Inferior parietal cortex (tissue), 1 donor: ENCODE measurements around the gene OSCP1.
A peak's percentile ranks its signal among the peaks of the same experiment; 100 is the strongest.

Source experiments
- DNase-seq: peaks from one replicate; pipeline ENCODE4 v3.0.0-alpha.2; 2016; ENCODE audit errors: extremely low spot score

OSCP1 gene

DNA sequence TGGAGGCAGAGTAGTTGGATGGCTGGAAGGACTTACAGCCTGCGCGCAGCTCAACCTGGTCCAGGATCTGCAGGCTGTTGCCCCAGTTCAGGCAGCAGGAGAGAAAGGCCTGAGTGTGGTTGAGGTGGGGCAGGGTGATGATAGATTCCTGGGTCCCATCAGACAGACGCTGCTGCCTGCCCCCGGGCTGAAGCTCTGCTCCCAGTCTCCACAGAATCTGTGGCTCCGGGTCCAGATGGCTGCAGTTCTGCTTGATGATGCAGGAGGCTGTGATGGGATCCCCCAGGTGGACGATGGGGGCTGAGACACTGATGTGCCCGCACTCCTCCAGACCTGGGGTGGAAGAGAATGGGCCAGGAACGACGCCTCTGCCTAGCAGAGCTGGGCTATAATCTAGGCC, 25.1 kb upstream of the OSCP1 start:
- no peak for DNase-seq

DNA sequence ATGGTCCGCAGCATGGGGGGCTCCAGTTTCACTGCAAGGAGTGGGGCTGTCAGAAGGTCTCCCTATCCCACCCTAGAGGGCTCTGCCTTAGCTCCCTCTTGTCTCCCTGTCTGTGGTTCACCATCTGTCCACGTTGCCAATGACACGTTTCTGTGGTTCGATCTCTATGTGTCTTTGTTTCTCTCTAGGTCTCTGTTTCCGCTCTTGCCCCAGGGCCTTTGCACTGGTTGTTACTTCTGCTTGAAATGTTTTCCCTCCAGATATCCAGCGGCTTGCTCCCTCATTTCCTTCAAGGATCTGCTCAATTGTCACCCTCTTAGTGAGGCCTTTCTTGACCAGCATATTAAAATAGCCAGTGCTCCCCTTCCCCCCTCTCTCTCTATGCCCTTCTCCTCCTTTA, 22.4 kb upstream of the OSCP1 start:
- DNase-seq = no peak

DNA sequence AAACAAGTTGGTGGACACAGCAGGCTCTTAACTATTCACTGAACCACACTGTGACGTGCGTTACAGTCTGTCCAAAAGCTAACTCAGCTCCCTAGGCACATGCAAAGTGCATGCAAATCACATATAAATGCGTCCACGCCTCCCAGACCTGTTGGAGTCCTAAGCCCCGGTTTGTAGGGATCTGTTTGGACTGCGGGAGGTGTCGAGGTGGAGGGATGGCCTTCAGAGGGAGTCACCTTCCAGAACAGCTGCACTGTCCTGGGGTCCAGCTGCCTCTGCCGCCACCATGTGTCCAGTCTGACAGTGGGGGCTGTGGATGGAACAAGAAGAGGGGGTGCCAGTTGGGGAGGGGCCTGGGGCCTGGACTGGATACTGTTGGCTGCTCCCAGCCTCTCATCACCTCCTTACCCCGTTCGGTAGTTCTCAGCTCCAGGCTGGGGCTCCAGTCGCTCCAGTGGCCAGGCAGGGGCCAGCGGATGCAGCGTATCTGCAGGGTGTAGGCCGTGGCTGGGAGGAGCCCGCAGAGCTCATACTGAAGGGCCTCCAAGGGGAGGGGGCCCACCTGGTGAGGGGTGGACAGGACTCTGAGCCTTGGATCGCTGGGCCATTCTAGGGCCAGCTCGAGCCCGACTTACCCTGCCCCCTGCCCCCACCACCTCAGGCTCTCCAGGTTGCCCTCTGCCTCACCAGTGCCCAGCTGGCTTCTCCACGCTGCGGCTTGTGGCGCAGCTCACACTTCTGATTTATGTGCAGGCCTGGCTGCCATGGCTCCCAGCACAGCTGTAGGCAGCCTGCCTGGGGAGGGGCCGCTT, 21.8 kb upstream of the OSCP1 start:
- no peak for DNase-seq

DNA sequence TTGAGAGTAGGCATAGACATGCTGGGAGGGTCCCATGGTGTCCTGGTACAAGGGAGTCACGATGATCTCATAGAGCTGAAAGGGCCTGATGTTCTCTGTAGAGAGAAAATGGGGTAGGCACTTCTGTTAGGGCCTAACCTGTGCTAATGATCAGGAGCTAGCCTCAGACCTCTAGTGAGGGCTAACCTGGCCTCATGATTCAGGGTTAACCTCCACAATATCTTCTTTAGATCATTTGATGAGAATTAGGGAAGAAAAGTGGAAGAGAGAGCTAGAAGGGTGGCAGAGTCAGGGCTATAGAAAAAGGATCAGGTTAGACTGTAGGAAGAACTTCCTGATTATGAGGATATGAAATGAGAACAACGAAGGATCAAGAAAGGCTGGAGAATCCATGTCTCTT, 18.9 kb upstream of the OSCP1 start:
- no peak for DNase-seq

DNA sequence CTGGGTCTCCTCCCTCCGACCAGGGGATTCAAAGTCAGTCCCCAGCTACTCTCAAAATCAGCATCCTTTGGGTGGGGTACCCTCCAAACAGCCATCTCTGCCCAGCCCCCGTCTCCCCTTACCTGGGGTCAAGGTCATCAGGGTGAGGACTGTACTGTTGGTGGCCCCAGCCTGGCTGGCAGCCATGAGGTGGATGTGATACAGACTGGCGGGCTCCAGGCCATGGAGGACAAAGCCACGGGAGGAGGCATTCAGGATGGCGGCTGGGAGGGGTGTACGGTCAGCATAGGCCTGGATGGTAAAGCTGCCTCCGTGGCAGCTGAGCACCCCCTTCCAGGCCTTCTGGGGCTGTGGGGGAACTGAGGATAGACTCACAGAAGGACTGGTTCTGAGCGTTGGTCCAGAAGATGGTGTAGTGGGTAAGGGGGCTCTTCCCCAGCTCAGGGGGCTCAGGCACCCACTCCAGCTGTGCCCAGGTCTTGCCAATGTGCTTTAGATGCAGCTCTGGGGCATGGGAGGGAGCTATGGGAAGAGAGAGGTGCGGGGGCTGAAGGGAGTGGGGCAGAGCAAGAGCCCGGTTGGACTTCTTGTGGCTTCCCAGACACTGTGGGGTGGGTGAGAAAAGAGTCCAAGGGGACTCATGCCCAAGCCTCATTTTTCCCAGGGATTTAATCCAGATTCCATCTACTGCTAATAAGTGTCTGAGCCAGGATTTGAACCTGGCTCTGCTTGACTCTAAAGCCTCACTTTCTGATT, 17.6 kb upstream of the OSCP1 start:
- DNase-seq = no peak

DNA sequence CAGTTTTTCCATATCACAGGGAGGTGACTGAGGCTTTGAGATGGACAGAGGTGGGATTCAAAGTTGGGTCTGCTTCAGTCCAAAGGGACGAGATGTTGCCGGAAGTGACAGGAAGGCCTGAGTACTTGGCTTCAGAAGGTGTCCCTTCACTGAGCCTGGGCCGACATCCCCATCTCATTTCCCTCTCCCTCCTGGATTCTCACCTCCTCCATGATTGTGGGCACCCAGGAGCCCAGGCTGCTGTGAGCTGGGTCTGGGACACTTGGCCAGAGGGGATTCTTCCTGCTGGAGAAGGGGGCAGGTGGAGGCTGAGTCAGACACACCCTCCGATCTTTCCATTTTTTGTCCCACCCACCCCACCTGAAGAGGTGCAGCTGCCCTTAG, 16.8 kb upstream of the OSCP1 start:
- no peak for DNase-seq

DNA sequence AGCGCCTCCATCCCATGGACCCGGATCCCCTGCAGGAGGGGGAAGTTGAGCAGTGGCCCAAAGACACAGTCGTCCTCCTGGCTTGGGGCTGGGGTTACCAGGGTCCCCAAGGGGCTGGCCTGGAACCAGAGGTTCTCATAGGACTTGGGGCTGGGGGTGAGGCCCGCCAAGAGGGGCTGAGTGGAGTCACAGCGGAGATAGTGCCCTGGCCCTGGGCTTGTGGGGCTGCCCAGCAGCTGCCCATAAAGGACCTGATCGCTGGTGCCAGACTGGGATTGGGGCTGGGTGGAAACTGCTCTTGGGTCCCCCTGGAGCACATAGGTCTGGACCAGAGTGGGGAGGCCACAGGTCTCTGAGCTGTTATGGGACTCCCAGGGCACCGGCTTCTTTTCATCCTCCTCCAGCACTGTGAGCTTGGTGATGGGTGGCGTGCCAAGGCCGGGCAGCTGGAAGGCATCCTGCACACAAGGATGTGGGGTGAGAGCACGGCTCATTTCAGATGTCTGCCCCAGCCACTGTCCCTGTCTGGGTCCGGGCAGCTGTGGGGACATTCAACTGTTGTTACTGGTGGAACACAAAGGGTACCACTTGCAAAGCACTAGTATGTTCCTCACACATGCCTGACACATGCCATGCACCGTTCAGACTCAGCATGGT, 16.2 kb upstream of the OSCP1 start:
- no peak for DNase-seq

DNA sequence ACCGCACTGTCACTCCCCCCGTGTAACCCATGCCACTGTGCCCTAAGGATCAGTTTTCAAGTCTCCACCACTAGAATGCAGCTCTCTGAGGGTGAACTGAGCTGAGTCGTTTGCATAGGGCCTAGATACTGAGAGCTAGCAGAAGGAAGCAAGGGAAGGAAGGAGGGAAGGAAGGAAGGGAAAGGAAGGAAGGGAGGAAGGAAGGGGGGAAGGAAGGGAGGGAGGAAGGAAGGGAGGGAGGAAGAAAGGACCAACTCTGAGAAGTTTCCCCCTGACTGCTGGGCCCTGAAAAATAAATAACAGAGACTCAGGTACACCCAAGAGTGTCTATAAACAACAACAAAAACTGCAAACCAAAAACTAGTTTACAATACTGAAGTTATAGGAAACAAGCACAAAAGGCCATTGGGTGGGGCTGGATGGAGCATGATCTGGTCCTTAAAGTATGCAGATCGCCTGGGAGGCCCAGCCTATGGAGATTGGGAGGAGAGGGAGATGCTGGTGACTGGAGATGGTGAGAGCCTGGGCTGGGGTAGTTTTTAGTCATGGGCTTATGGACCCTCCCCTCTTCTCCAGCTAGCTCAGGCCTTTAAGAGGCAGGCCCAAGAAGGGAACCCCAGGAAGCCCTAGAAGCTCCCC, 15.6 kb upstream of the OSCP1 start:
- no peak for DNase-seq

DNA sequence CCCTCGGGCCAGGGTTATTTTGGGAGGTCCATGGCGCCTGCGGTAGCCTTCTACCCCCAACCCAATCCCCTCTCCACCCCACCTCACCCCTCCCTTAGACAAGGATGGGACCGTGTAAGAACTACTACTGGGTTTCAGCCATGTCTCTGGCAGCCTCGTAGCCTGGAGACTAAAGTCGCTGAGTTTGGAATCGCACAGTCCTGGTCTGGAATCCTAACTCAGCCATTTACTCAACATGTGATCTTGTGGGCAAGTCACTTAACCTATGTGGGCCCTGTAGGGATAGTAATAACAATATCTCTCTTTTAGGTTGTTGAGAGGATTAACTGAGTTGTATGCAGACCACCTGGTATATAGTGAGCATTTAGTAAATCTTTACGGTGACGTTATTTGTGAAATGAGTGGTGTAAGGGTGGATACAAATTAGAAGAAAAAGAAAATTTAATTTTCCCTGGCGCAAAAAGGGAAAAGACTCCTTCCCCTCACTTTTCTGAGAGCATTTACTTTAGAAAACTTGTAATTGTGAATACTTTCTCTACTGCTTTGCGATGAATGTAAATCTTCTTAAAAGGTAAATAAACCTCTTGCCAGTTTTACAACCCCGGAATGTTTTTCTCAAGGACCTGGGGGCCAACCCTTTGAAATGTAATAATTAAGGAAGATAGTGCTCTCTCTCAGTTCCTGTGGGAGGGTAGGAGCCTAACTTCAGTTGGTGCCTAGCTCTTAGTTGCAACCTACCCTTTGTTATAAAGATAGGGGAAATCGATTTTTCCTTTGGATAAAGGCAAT, 14.5 kb upstream of the OSCP1 start:
- no peak for DNase-seq

DNA sequence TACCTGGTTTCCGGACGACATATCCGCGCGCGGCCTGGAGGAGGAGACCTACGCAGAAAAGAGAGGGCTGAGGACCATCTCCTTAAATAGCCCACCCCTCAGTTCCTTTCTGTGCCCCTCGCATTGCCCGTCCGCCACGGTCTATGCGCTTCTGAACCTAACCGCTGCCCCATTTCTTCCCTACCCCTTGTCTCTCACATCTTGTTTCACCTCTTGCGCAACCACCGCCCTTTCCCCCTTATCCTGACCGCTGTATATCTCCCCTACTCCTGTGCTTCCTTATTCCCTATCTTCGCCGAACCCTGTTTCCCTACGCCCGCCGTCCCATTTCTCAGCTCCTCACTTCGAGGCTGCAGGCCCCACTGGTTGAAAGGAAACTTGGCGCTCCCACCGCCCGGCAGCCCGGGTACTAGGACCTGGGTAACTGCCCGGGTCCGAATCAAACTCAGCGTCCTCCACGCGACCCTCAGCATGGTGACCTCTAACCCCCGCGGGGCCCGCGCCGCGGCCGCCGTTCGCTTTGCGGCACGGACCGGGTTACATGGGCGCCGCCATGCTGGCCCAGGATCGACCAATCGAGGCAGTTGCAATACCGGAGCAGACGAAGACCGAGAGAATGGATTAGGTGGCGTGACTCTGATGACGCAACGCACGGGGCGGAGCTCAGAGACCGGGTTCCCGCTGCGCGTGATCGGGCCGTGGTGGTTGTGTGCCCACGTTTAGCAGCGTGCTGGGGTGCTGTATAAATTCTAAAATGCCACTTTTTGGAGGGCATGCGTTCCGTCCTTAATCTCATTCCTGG, 13.8 kb upstream of the OSCP1 start, which contains the start of gene MRPS15:
MRPS15 (minus strand) TSS at position 582 of the 802 bp plus-strand sequence; CDS start at position 473, 109 bp downstream.
- DNase-seq = peak; percentile 98

DNA sequence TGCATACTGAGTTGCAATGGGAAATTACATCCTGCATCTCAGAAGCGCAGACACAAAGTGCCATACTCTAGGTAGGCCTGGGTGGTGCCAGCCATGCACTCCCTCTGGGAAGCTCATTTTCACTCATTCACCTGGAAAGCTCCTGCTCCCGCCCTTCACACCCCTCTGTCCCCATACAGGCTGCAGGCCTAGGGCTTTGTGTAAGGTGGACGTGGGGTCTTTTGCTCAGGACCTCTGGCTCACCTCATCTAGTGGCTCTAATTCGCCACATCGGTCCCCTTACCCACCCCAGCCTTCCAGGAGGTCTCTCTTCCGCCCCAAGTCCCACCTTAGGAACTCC, 13.2 kb upstream of the OSCP1 start:
- no peak for DNase-seq

DNA sequence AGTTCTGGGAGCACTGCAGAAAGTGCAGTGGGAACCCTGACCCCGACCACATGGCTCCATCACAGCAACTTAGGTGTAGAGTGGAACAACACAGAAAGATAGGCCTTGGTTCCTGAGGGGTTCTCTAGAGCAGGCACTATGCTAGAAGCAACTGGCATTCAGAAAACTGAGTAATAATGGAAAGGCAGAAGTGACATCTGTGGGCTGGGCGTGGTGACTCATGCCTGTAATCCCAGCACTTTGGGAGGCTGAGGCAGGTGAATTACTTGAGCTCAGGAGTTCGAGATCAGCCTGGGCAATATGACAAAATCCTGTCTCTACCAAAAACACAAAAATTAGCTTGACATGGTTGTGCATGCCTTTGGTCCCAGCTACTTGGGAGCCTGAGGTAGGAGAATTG, 8.7 kb upstream of the OSCP1 start:
- DNase-seq = no peak

DNA sequence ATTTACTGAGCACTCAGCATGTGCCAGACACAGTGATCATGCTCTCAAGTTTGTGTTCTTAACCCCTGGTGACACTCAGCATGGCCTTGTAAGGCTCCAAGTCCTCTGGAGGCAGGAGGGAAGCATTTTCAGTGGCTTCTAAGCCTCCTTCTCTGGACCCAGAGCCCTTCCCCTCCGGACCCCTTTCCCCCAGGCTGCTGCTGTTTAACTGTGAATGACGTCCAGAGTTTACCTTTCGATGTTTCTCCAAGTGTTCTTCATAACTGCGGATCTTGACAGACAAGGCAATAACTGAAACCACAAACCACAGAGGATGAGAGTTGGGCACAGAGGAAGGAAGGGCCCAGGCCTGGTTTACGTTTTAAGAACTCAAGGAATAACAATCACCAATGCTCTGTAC, 7.4 kb upstream of the OSCP1 start:
- DNase-seq = no peak

DNA sequence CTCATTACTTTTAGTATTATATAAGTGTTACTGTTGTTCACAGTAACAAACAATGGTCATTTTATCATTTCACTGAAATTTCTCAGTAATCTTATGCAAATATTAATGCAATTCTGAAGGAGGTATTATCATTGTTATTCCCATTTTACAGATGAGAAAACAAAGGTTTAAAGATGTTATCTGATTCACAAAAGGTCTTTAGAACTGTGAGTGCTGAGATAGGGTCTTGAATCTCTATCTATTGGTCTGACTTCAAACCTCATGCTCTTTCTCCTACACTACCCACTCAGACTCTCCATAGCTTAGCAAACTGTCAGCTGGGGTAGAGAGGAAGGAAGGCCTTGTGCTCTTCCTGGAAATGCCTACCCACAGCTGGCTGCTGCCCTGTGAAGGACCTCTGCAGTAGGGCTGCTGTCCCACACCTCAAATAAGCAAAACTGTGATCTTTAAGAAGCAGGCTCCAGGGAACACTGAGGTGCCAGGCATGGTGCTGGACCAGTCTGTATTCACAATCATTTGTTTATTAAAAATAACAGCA, 6.2 kb upstream of the OSCP1 start:
- no peak for DNase-seq

DNA sequence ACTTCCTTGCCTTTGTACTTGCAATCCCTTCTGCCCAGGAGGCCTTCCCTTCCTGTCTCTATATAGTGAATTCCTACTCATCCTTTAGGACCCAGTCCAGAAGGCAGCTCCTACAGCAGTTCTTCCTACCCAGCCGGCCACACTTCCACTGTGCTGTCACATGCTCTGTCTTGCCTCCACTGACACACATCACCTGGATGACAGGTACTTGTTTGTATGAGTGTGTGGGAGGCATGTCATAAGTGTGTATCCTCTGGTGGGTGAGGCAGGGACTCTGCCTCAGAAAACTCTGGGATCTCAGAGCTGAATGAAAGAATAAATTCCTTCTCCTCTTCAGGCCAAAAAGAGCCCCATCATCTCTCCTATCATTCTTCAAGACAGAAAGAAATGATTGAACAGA, 5.1 kb upstream of the OSCP1 start:
- no peak for DNase-seq

DNA sequence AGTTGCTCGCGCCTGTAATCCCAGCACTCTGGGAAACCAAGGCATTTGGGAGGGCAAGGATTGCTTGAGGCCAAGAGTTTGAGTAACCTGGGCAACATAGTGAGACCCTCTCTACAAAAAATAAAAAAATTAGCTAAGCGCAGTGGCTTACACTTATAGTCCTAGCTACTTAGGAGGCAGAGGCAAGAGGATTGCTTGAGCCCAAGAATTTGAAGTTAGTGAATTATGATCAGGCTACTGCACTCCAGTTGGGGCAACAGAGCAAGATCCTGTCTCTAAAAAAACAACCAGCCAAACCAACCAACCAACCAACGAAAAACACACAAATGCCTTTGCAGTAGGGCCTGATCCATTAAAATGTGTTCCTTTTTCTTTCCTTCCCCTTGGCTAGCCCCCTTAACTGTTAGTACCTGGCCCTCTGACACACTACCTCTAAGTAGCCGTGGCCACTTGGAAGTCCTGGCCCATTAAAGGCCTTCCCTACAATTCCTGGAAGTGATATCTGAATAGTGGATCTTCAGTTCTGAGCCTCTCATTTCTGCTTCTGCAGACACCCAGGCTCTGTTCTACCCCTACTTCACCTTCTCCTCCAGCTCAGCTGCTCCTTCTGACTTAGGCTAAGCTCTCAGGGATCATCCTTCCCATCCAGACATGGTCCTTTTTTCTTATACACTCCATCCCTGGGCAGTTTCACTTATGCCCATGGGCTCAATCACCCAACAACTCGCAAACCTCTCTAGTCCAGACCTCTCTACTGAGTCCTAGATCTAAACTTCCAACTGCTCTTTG, 3.5 kb upstream of the OSCP1 start:
- DNase-seq = no peak

DNA sequence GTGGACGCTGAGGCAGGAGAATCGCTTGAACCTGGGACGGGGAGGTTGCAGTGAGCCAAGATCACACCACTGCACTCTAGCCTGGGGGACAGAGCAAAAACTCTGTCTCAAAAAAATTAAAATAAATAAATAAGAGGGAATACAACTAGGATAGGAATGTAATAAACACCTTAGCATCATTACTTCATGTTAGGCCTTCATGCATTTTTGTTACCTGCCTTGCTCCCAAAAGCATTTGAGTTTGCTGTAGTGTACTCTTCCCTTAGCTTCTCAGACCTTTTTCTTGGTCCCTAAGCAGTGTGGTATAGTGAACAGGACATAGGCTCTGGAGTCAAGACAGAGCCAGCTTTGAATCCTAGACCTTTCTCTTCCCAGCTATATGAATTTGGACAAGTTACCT, 2.8 kb upstream of the OSCP1 start:
- no peak for DNase-seq

DNA sequence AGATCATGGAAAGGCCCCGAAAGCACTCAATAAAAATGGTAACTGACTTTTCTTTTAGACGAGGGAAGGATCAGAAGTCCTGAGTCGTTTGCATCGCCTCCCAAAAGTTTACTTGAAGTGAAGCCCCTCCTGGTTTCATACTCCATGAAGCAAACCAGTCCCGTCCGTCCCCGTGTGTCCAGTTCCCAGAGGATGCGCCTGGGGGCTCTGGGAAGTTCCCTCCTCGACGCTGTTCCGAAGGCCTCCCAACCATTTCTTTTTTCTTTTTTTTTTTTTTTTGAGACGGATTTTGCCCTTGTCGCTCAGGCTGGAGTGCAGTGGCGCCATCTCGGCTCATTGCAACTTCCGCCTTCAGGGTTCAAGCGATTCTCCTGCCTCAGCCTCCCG, 661 bp upstream of the OSCP1 start:
- DNase-seq = no peak

DNA sequence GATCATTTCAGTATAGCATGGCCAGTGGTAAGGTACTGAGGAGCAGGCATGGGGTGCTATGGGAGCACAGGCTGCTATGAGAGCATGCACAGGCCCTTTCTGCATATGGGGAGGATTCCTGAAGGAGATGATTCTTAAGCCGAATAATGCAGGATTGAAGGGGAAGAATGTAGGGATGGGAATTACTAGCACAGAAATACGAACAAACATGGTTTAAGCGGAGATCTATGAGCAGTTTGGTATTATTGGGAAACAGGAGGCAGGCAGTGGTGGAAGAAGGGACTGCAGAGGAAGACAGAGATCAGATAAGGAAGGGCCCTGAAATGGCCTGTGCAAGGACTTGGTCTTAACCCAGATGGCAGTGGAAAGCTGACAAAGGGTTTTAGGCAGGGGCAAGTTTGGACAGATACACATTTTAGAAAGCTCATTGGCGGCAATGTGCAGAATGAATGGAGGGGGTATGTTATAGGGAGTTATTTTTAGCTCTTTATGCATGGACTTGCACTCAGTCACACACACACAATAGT, 1.7 kb downstream of the OSCP1 start:
- no peak for DNase-seq
